G401 (cell line): ENCODE data around the gene TAF15. TPM values are rescaled to one million over a fixed set of nuclear protein-coding genes. Genes with fewer than 3 reads are reported as not detected.
A peak's percentile ranks its signal among the peaks of the same experiment; 100 is the strongest.

Source experiments
- DNase-seq: peaks from one replicate; pipeline ENCODE4 v3.0.0-alpha.2; 2015; ENCODE audit warnings: low spot score
- in situ Hi-C: cut with HindIII; loops from 2 replicates; pipeline ENCODE4 v1.10.0; 2016; ENCODE audit warnings: low sequenced_read_pairs, mixed read lengths
- total RNA-seq: library from RNA; depleted of rRNA; stranded (reverse); fragments of >200 nt; shearing (Covaris generic); gene quantifications from 2 replicates; pipeline ENCODE4 v1.2.3, GENCODE V29; 2014

TAF15 gene
- total RNA-seq, 1 experiment from 2014 or later: 23.9 TPM

- DNase-seq: no peak
- in situ Hi-C loops: no loop called here
Measured at GRCh38 chr17:35864853-35865252, 55.6 kb downstream of the TAF15 start.

DNA sequence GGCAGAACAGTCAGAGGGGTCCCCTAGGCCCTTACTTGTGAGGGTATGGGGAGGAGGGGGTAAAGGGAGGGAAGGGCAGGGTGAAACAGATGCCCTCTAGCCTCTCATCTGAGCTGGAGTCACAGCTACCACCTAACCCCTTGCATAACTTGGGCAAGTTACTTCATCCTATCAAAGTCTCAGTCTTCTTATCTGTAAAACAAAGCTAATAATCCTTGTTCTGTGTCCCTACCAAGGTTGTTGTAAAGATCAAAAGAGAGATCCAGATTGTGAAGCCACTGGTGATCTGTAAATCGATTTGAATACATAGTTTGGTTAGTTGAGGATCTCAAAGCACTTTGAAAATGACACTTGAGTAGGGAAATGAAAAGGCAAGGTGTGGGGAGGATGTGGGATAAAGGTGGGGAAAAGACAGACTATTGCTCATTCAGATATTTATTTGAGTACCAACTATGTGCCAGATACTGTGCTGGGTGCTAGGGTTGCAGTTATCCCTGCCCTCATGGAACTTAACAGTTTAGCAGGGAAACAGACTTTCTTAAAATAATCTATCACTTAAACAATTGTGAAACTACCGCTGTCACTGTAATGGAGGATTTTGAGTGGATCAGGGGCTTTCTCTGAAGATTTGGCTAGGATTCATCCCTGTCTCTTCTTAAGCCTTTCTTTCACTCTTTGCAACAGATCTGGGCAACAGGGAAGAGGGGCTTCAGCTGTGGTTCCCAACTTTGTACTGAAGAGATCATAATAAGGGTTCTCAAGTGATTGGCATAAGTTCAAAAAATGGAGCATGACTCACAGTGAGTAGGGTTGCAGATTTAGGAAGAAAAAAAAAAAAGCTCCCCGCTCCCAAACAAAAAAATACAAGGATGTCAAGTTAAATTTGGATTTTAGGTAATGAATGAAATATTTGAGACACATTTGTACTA, 56.4 kb downstream of the TAF15 start:
- in situ Hi-C loops: no loop called here
- no peak for DNase-seq

DNA sequence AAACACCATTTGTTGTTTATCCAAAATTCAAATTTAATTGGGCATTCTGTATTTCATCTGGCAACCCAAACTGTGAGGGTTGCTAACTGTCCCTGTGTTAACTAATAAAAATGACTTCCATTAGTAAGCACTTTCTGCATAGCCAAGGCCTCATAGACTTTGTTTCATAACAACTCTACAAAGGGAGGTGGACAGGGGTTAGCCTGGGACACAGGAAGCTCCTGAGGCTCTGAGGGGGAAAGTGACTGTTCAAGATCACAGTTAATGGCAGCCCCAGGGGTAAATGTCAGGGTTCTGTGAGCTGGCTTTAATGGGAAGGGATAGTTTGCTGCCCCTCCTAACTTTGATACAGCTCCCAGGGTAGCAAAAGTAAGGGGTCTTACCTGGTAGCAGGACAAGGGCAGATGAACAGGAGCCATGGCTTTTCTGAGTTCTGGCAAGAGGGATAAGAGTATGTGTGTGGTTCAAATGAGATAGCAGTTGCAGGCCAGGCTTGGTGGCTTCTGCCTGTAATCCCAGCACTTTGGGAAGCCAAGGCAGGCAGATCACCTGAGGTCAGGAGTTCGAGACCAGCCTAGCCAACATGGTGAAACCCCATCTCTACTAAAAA, 57.2 kb downstream of the TAF15 start:
- DNase-seq: no peak
- in situ Hi-C loops: no loop called here

DNA sequence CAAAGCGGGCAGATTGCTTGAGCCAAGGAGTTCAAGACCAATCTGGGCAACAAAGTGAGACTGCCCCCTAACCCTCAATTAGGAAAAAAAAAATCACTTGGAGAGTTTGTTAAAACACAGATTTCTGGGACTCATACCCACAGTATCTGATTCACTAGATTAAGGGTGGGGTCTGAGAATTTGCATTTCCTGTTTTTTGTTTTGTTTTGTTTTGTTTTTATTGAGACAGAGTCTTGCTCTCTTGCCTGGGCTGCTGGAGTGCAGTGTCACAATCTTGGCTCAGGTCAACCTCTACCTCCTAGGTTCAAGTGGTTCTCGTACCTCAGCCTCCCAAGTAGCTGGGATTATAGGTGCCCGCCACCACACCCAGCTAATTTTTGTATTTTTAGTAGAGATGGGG, 58.3 kb downstream of the TAF15 start:
- DNase-seq: no peak
- in situ Hi-C loops: no loop called here

DNA sequence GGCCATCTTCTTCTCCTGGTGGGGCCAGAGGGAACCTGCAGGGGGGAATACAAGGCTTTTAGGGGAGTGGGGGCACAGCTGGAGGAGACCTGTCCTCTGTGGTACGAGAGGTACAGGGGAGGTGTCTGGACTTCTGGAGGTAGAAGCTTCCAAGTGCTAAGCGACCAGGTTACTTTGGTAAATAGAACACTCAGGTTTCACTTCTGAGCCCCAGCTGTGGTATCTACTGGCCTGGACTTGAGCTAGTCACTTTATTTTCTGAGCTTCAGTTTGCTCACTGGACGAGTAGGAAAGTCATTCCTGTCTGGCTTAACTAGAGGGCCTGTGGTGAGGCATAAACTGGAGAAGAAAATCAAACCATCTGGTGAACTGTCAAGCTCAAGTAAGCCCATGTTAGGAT, 59.5 kb downstream of the TAF15 start, which contains the start of gene HEATR9:
HEATR9 (minus strand) TSS at position 155 of the 400 bp plus-strand sequence; CDS start at position 6, 149 bp downstream.
- in situ Hi-C loops: no loop called here

GRCh38 chr17:35870906-35871819, 61.9 kb downstream of the TAF15 start:
- DNase-seq: no peak
- in situ Hi-C loops: no loop called here

More for the DNA sequence above, 59.5 kb downstream of the TAF15 start, which contains the start of gene HEATR9:
- no peak for DNase-seq

DNA sequence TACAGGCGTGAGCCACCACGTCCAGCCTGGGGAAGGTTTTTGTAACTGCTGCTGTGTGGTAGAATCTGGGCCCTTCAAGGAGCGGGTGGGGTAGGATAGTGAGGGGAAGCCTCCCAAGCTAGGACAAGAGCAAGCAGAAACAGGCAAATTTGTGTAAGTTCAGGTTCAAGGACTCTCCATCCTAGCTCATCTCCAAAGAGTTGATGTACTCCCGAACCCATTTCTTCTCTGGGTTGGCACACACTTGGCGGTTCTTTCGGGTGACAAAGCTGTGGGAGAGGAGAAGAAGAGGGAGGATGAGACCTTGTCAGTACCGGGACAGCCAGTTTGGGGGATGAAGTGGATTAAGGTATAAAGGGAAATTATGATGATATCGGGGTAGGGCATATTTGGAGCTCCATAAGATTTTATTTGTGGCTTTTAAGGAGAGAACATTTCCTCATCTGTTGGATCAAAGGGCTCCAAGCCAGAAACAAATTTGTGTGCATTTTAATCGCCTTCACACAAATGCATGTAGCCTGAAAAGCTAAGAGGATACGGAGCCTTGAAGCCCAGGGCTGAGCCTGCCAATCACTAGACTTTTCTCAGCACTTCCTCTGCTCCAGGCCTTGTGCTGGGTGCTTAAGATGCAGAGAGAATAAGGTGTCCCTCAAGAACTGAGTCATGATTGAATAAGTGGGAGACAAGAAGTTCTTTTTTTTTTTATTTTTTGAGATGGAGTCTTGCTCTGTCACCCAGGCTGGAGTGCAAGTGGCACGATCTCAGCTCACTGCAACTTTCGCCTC, 63.1 kb downstream of the TAF15 start:
- in situ Hi-C loops: no loop called here

GRCh38 chr17:35875072-35875799, 66.0 kb downstream of the TAF15 start:
- in situ Hi-C loops: no loop called here

More for the DNA sequence above, 63.1 kb downstream of the TAF15 start:
- DNase-seq: no peak

DNA sequence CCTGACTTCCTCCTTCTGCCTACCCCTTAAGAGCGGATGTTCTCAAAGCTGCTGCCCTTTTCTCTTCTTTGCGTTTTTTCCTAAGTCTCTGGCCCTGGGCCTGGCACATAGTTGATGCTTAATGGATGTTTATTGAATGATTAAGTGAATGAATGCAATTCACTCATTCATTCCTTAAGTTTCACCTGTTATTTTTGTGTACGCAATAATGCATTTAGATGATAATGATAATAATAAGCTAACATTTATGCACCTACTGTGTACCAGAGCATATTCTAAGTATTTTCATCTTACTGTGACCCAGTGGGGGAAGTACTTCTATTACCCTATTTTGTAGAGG, 66.5 kb downstream of the TAF15 start:
- no peak for DNase-seq
- in situ Hi-C loops: no loop called here

More at GRCh38 chr17:35875072-35875799, 66.0 kb downstream of the TAF15 start:
- no peak for DNase-seq

- in situ Hi-C loops: no loop called here
- DNase-seq: no peak
Measured at GRCh38 chr17:35876534-35876933, 67.2 kb downstream of the TAF15 start.

- DNase-seq: no peak
- in situ Hi-C loops: no loop called here
Measured at GRCh38 chr17:35877345-35878029, 68.2 kb downstream of the TAF15 start.

DNA sequence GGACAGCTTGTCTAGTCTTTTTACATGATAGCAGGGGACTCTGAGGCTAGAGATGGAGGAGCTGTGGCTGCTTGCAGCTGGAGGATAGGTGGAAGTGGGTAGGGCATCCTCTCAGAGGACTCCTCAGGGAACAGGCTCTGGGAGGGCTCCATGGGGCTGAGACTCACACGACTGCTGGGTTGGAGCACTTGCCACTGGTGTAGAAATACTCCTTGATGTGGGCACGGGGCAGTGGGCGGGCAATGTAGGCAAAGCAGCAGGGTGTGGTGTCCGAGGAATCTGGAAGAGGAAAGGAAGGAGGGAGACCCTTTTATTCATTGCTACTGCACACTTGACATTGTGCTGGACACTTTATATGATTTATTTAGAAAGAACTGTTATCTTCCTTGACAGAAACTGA, 69.1 kb downstream of the TAF15 start:
- in situ Hi-C loops: no loop called here
- DNase-seq: no peak

DNA sequence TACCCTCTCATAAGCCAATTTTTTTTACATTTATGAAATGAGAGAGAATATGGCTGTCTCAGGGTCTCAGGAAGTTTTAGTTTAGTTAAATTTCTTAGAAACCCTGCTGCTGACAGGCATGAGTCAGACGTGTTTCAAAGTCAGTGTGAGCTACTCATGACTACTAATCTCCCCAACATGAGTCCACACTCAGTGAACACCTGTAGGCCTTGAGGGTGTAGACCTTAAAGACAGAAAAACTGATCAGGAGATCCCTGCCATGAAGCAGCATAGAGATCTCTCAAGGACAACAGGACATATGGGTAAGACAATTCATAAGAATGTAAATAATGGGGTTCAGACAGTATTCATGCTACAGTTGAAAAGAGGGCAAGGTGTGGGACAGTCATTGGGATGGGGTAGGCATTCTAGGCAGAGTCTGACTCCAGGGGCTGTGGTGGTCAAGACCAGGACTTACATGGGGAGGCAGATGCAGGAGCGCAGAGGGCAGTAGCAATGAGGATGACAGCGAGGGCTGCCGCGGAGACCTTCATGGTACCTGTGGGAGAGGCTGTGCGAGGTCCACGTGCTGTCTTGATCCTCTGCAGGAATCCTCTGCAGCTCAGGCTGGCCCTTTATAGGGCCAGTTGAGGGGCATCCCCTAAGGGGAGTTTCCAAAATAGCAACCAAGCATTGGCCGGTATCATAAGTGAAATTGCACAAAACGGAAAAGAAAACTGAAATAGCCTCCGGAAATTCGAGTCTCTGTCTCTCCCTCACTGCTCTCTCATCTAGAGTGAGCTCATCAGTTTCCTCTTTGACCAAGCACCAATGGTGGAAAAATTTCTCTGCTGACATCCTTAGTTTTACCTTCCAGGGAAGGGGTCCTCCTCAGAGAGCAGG, 70.7 kb downstream of the TAF15 start, which contains the start of gene CCL5:
CCL5 (minus strand) TSS at position 588 of the 882 bp plus-strand sequence.
- no peak for DNase-seq
- in situ Hi-C loops: no loop called here

DNA sequence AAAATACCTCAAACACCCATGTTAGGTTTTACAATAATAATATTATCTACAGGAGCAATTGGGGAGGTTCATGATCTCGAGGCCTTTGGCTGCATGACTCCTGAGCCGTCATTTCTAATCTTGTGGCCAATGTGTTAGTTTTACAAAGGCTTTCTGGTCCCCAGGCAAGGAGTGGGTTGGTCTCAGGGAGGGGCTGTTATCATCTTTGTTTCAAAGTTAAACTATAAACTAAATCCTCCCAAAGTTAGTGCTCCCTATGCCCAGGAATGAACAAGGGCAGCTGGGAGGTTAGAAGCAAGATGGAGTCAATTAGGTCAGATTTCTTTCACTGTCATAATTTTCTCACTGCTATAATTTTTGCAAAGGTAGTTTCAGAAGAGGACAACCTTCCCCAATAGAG, 80.0 kb downstream of the TAF15 start:
- in situ Hi-C loops: no loop called here

GRCh38 chr17:35889818-35890773, 80.8 kb downstream of the TAF15 start:
- in situ Hi-C loops: no loop called here
- peak; percentile 8 for DNase-seq

More for the DNA sequence above, 80.0 kb downstream of the TAF15 start:
- DNase-seq: no peak
